Neural progenitor cell (in vitro differentiated cells): ENCODE results near the gene RXRB.

Experiments
- CTCF ChIP-seq: fragments of 200-600 bp; sonication (generic); IDR thresholded peaks from 2 replicates; pipeline ENCODE4 v1.5.1; 2017; ENCODE audit warnings: antibody characterized with exemption, mild to moderate bottlenecking
- EZH2 ChIP-seq: fragments of 200-600 bp; sonication (generic); IDR thresholded peaks from 2 replicates; pipeline ENCODE4 v1.6.1; 2017; ENCODE audit warnings: antibody characterized with exemption, mild to moderate bottlenecking, moderate library complexity
- EZH2phosphoT487 ChIP-seq: fragments of 200-600 bp; sonication (generic); IDR thresholded peaks from 2 replicates; pipeline ENCODE4 v1.6.1; 2017; ENCODE audit warnings: antibody characterized with exemption

- TF ChIP-seq EZH2phosphoT487 (no peak), CTCF (no peak), EZH2 (no peak)
Observed at GRCh38 chr6:33204415-33205190, 4.1 kb upstream of the RXRB start, which contains the start of gene HSD17B8.
